K562 (cell line): Measurements from ENCODE around the gene TBC1D1. TPM values are rescaled to one million over a fixed set of nuclear protein-coding genes. Genes with fewer than 3 reads are reported as not detected.

ENCODE experiments used
- ARNT ChIP-seq, 2 experiments: fragments of 450-650 bp; IDR thresholded peaks; 2 replicates each; pipeline ENCODE4 v1.6.1; 2016; ENCODE audit warnings: mild to moderate bottlenecking in 1 of 2
- C11orf30 ChIP-seq: fragments of 450-650 bp; IDR thresholded peaks from 2 replicates; pipeline ENCODE4 v1.6.1; 2016; ENCODE audit warnings: low read depth, mild to moderate bottlenecking
- EP300 ChIP-seq: IDR thresholded peaks from 2 replicates; pipeline ENCODE4 v1.6.1; 2012; ENCODE audit warnings: low read length, improper control_type of control experiment
- ETV1 ChIP-seq: fragments of 450-650 bp; conservative IDR thresholded peaks from 2 replicates; pipeline ENCODE4 v1.6.1; 2016; ENCODE audit warnings: missing genetic modification characterization, control low read depth, low read depth, missing compliant biosample characterization
- FOXP1 ChIP-seq: sonication (generic); formaldehyde crosslinking; IDR thresholded peaks from 2 replicates; pipeline ENCODE4 v1.8.0; 2022; ENCODE audit warnings: mild to moderate bottlenecking, missing genetic modification reagents
- GABPB2 ChIP-seq: fragments of 250-450 bp; sonication (Bioruptor Pico); conservative IDR thresholded peaks from 2 replicates; pipeline ENCODE4 v1.5.1; 2021; ENCODE audit warnings: mild to moderate bottlenecking
- HDAC1 ChIP-seq, 2 experiments: fragments of 450-650 bp; IDR thresholded peaks; 2 replicates each; pipeline ENCODE4 v1.6.1; 2016 to 2017; ENCODE audit warnings: inconsistent platforms in 1 of 2, mild to moderate bottlenecking in 1 of 2, moderate library complexity in 1 of 2
- HDAC8 ChIP-seq: fragments of 450-650 bp; IDR thresholded peaks from 2 replicates; pipeline ENCODE4 v1.6.1; 2016; ENCODE audit warnings: mild to moderate bottlenecking, missing genetic modification characterization, moderate library complexity, missing compliant biosample characterization
- KDM1A ChIP-seq, 2 experiments: fragments of 450-650 bp; IDR thresholded peaks; 2 replicates each; pipeline ENCODE4 v1.6.1; 2016; ENCODE audit warnings: mild to moderate bottlenecking in 2 of 2
- MIER1 ChIP-seq: fragments of 450-650 bp; IDR thresholded peaks from 2 replicates; pipeline ENCODE4 v1.6.1; 2016; ENCODE audit warnings: antibody characterized with exemption, mild to moderate bottlenecking, low read depth
- NCOA1 ChIP-seq: fragments of 450-650 bp; IDR thresholded peaks from 2 replicates; pipeline ENCODE4 v1.6.1; 2016; ENCODE audit warnings: low read depth
- NFE2 ChIP-seq: IDR thresholded peaks from 2 replicates; pipeline ENCODE4 v1.6.1; 2014; ENCODE audit warnings: antibody characterized with exemption, low read depth
- NFYB ChIP-seq: IDR thresholded peaks from 2 replicates; pipeline ENCODE4 v1.6.1; 2011; ENCODE audit warnings: mild to moderate bottlenecking, moderate library complexity; ENCODE audit not compliant: insufficient read length; ENCODE audit errors: extremely low read depth
- RAD21 ChIP-seq, 2 experiments: fragments of 250-450 bp in 1 of 2; fragments of 450-650 bp in 1 of 2; sonication (Bioruptor Pico) in 1 of 2; formaldehyde crosslinking in 1 of 2; IDR thresholded peaks in 1 of 2; conservative IDR thresholded peaks in 1 of 2; 2 replicates each; pipeline versions ENCODE4 v1.4.0 to v1.8.0; 2020 to 2022; ENCODE audit warnings: mild to moderate bottlenecking in 2 of 2, moderate library complexity in 1 of 2
- SAFB2 ChIP-seq: fragments of 200-400 bp; formaldehyde crosslinking; IDR thresholded peaks from 2 replicates; pipeline ENCODE4 v1.6.1; 2018; ENCODE audit warnings: borderline replicate concordance, low read length, low read depth, moderate library complexity; ENCODE audit not compliant: severe bottlenecking
- SMARCA5 ChIP-seq: fragments of 450-650 bp; IDR thresholded peaks from 2 replicates; pipeline ENCODE4 v1.6.1; 2016
- SUPT5H ChIP-seq: fragments of 450-650 bp; IDR thresholded peaks from 2 replicates; pipeline ENCODE4 v1.6.1; 2016
- TARDBP ChIP-seq: fragments of 450-650 bp; IDR thresholded peaks from 2 replicates; pipeline ENCODE4 v1.6.1; 2016
- U2AF2 ChIP-seq: fragments of 200-400 bp; formaldehyde crosslinking; optimal IDR thresholded peaks from 2 replicates; pipeline ENCODE3; 2017; ENCODE audit warnings: low read depth, mild to moderate bottlenecking, low read length
- ZFP30 ChIP-seq: fragments of 250-450 bp; sonication (Bioruptor Pico); IDR thresholded peaks from 2 replicates; pipeline ENCODE4 v1.8.0; 2022; ENCODE audit warnings: moderate library complexity, mild to moderate bottlenecking, inconsistent platforms, borderline replicate concordance
- ZFPM2 ChIP-seq: fragments of 250-450 bp; sonication (Bioruptor Pico); IDR thresholded peaks from 2 replicates; pipeline ENCODE4 v1.5.1; 2022; ENCODE audit warnings: mild to moderate bottlenecking
- ZNF253 ChIP-seq: fragments of 250-450 bp; sonication (Bioruptor Pico); conservative IDR thresholded peaks from 2 replicates; pipeline ENCODE4 v1.6.1; 2021; ENCODE audit warnings: mild to moderate bottlenecking
- ZNF584 ChIP-seq: fragments of 200-800 bp; sonication (Bioruptor generic); IDR thresholded peaks from 2 replicates; pipeline ENCODE4 v1.6.1; 2016; ENCODE audit warnings: low read depth, mild to moderate bottlenecking, missing genetic modification characterization, missing compliant biosample characterization
- ZNF785 ChIP-seq: fragments of 250-450 bp; sonication (Bioruptor Pico); IDR thresholded peaks from 2 replicates; pipeline ENCODE4 v1.4.0; 2020; ENCODE audit warnings: mild to moderate bottlenecking
- polyA plus RNA-seq, 8 experiments: library from polyadenylated mRNA; depleted of rRNA in 4 of 8; stranded (reverse) in 5 of 8; unstranded in 3 of 8; fragments of >200 nt; fragmentation: Nextera tagmentation in 2 of 8; fragmentation: Illumina TruSeq in 1 of 8; extraction: Ambion mirVana in 2 of 8; extraction: Trizol in 1 of 8; gene quantifications; 2 replicates each; pipeline versions ENCODE4 v1.2.1 to v1.2.3, GENCODE V29; 2011 to 2014; ENCODE audit warnings: inconsistent platforms in 1 of 8, missing spikeins in 1 of 8
- total RNA-seq, 7 experiments: library from RNA; depleted of rRNA in 6 of 7; stranded (reverse); fragments of >200 nt in 6 of 7; fragmentation: Illumina TruSeq in 2 of 7; extraction: Trizol in 2 of 7; gene quantifications; 2 replicates each; pipeline versions ENCODE4 v1.2.1 to v1.2.3, GENCODE V29; 2011 to 2021; ENCODE audit warnings: low replicate concordance in 1 of 7
- TF ChIP-seq, protein P1 (sequence below): fragments of 450-650 bp; IDR thresholded peaks from one replicate; pipeline ENCODE4 v1.6.1; 2018; ENCODE audit warnings: mild to moderate bottlenecking, moderate library complexity; ENCODE audit not compliant: partially characterized antibody
- TF ChIP-seq, protein P2 (sequence below): IDR thresholded peaks from 2 replicates; pipeline ENCODE4 v1.6.1; 2016; ENCODE audit warnings: missing genetic modification characterization, missing compliant biosample characterization
- TF ChIP-seq, protein P3 (sequence below): sonication (generic); formaldehyde crosslinking; IDR thresholded peaks from 2 replicates; pipeline ENCODE4 v1.9.0; 2022; ENCODE audit warnings: mild to moderate bottlenecking, missing genetic modification reagents
- TF ChIP-seq, protein P4 (sequence below): fragments of 450-650 bp; formaldehyde crosslinking; IDR thresholded peaks from 2 replicates; pipeline ENCODE4 v1.4.0; 2022; ENCODE audit warnings: missing genetic modification characterization

TBC1D1 gene
- total and polyA plus RNA-seq, 9 of the 15 experiments (the other 6 are each of a cell fraction or from before 2014, with no cell fraction given) = 0.59 to 14.2 (median 8.8) TPM

DNA sequence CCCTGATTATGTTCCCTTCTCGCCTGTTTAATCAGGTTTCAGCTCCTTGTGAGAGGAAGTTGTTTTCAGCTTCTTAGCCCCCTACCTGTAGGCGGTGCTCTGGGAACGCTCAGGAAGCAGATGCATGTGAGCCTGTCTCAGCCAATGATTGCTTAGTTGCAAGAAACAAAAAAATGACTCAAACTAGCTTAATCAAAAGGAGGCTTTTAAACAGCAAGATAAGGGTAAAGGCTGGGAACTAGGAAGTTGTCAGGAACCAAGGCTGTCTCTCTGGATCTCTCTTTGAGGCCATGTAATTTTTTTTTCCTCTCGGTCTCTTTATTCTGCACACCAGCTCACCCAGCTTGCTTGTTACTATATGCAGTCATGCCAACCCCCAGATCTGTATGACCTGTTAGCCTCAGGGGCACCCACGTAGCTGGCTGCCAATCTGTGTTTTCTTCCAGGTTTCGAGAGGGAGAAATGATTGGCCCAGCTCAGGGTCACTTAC, 178.4 kb downstream of the TBC1D1 start (continued):
- TF ChIP-seq ZFPM2 (no peak), SMARCA5 (no peak), SAFB2 (no peak), NFE2 (no peak), HDAC8 (tag) (no peak), RAD21 (CRISPR knock-in tag; conservative IDR thresholded peaks at IDR 0.05 in 1 of 2, IDR thresholded peaks at IDR 0.05 in 1 of 2) (peak; percentile 89 to 94), HDAC1 (IDR thresholded peaks at IDR 0.05) (no peak), FOXP1 (no peak), ZFP30 (no peak), EP300 (peak; percentile 48; the same call in 1 of the 2 replicates), C11orf30 (peak; percentile 39; the same call in 1 of the 2 replicates), GABPB2 (CRISPR knock-in tag) (no peak), ZNF785 (CRISPR knock-in tag) (no peak), ZNF253 (CRISPR knock-in tag) (no peak), ZNF584 (CRISPR knock-in tag) (no peak), ETV1 (tag) (0 out of 2 replicates have a peak, but pooled peaks have one; percentile 5), MIER1 (no peak), NCOA1 (no peak), ARNT (IDR thresholded peaks at IDR 0.05) (no peak), TARDBP (no peak), U2AF2 (no peak), SUPT5H (no peak), KDM1A (IDR thresholded peaks at IDR 0.05) (no peak), NFYB (peak; percentile 10)
- TF ChIP-seq, protein P1, sequence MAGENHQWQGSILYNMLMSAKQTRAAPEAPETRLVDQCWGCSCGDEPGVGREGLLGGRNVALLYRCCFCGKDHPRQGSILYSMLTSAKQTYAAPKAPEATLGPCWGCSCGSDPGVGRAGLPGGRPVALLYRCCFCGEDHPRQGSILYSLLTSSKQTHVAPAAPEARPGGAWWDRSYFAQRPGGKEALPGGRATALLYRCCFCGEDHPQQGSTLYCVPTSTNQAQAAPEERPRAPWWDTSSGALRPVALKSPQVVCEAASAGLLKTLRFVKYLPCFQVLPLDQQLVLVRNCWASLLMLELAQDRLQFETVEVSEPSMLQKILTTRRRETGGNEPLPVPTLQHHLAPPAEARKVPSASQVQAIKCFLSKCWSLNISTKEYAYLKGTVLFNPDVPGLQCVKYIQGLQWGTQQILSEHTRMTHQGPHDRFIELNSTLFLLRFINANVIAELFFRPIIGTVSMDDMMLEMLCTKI = no peak
- TF ChIP-seq, protein P2, sequence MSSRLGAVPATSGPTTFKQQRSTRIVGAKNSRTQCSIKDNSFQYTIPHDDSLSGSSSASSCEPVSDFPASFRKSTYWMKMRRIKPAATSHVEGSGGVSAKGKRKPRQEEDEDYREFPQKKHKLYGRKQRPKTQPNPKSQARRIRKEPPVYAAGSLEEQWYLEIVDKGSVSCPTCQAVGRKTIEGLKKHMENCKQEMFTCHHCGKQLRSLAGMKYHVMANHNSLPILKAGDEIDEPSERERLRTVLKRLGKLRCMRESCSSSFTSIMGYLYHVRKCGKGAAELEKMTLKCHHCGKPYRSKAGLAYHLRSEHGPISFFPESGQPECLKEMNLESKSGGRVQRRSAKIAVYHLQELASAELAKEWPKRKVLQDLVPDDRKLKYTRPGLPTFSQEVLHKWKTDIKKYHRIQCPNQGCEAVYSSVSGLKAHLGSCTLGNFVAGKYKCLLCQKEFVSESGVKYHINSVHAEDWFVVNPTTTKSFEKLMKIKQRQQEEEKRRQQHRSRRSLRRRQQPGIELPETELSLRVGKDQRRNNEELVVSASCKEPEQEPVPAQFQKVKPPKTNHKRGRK (tag) = no peak
- TF ChIP-seq, protein P3, sequence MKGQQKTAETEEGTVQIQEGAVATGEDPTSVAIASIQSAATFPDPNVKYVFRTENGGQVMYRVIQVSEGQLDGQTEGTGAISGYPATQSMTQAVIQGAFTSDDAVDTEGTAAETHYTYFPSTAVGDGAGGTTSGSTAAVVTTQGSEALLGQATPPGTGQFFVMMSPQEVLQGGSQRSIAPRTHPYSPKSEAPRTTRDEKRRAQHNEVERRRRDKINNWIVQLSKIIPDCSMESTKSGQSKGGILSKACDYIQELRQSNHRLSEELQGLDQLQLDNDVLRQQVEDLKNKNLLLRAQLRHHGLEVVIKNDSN = peak; percentile 77
- TF ChIP-seq, protein P4, sequence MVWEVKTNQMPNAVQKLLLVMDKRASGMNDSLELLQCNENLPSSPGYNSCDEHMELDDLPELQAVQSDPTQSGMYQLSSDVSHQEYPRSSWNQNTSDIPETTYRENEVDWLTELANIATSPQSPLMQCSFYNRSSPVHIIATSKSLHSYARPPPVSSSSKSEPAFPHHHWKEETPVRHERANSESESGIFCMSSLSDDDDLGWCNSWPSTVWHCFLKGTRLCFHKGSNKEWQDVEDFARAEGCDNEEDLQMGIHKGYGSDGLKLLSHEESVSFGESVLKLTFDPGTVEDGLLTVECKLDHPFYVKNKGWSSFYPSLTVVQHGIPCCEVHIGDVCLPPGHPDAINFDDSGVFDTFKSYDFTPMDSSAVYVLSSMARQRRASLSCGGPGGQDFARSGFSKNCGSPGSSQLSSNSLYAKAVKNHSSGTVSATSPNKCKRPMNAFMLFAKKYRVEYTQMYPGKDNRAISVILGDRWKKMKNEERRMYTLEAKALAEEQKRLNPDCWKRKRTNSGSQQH (CRISPR knock-in tag) = no peak
